B cell (primary cell): ENCODE measurements around the gene MOB3B.

ENCODE experiments used
- EZH2 ChIP-seq: IDR thresholded peaks from 2 replicates; pipeline ENCODE4 v1.6.1; 2012; ENCODE audit warnings: borderline replicate concordance, low read depth, mild to moderate bottlenecking, moderate library complexity, low read length; ENCODE audit not compliant: insufficient read depth, poor library complexity, severe bottlenecking
- TF ChIP-seq, protein P1 (sequence below): fragments of 200-600 bp; IDR thresholded peaks from one replicate; pipeline ENCODE4 v1.8.0; 2022; ENCODE audit warnings: antibody characterized with exemption, mild to moderate bottlenecking

DNA sequence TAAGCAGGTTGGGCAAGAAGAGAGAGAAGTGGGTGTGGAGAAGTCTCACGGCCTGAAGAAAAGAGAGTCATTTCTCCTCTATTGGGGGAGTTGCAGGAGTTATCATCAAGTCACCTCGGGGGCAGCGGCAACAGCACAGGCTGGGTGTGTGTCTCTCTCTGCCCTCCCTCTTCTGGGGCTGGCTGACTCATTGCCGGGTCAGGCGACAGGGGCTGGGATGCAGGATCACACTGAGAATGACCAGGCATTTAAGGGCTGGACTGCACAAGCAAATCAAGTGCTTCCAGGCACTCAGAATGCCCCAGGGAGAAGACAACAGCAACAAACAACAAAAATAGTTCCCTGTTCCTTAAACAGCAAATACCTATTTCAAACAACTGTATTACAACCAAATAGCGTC, 226.4 kb downstream of the MOB3B start:
- TF ChIP-seq, protein P1, sequence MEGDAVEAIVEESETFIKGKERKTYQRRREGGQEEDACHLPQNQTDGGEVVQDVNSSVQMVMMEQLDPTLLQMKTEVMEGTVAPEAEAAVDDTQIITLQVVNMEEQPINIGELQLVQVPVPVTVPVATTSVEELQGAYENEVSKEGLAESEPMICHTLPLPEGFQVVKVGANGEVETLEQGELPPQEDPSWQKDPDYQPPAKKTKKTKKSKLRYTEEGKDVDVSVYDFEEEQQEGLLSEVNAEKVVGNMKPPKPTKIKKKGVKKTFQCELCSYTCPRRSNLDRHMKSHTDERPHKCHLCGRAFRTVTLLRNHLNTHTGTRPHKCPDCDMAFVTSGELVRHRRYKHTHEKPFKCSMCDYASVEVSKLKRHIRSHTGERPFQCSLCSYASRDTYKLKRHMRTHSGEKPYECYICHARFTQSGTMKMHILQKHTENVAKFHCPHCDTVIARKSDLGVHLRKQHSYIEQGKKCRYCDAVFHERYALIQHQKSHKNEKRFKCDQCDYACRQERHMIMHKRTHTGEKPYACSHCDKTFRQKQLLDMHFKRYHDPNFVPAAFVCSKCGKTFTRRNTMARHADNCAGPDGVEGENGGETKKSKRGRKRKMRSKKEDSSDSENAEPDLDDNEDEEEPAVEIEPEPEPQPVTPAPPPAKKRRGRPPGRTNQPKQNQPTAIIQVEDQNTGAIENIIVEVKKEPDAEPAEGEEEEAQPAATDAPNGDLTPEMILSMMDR, result no peak
- TF ChIP-seq EZH2, result no peak
